Liver (tissue), 3 donors: ENCODE data around the gene ATF7.

Experiments
- CTCF ChIP-seq: fragments of 150-350 bp; IDR thresholded peaks from 2 replicates; pipeline ENCODE4 v1.5.1; 2017; ENCODE audit warnings: improper control_type of control experiment, low read depth, low read length; ENCODE audit not compliant: missing input control
- GABPA ChIP-seq, 2 donors: IDR thresholded peaks in 1 of 2; conservative IDR thresholded peaks in 1 of 2; 2 replicates each; pipeline ENCODE4 v1.6.1; 2016; ENCODE audit warnings: antibody characterized with exemption in 2 of 2, mild to moderate bottlenecking in 1 of 2, moderate library complexity in 1 of 2
- MAX ChIP-seq: IDR thresholded peaks from 2 replicates; pipeline ENCODE4 v1.6.1; 2016; ENCODE audit warnings: antibody characterized with exemption
- RAD21 ChIP-seq, 2 donors: IDR thresholded peaks; 2 replicates each; pipeline ENCODE4 v1.6.1; 2016; ENCODE audit warnings: antibody characterized with exemption in 2 of 2, mild to moderate bottlenecking in 2 of 2
- RXRA ChIP-seq, 2 donors: IDR thresholded peaks; 2 replicates each; pipeline ENCODE4 v1.6.1; 2017 to 2018; ENCODE audit warnings: antibody characterized with exemption in 2 of 2, mild to moderate bottlenecking in 1 of 2
- YY1 ChIP-seq: IDR thresholded peaks from 2 replicates; pipeline ENCODE4 v1.6.1; 2016; ENCODE audit warnings: antibody characterized with exemption, mild to moderate bottlenecking
- ZBTB33 ChIP-seq: IDR thresholded peaks from 2 replicates; pipeline ENCODE4 v1.6.1; 2016; ENCODE audit warnings: antibody characterized with exemption
- donor health status: healthy.
- donor health status: healthy.

GRCh38 chr12:53644133-53644532 is 18.0 kb upstream of the ATF7 start:
- TF ChIP-seq CTCF (no peak), ZBTB33 (no peak), GABPA (IDR thresholded peaks at IDR 0.05 in 1 of 2, conservative IDR thresholded peaks at IDR 0.05 in 1 of 2) (no peak), RXRA (IDR thresholded peaks at IDR 0.05) (no peak), MAX (no peak), YY1 (no peak), RAD21 (IDR thresholded peaks at IDR 0.05) (no peak)
